ENCODE data around the gene ELAPOR1. TPM values are rescaled to one million over a fixed set of nuclear protein-coding genes. Genes with fewer than 3 reads are reported as not detected.

Gene ELAPOR1
- total and polyA plus RNA-seq, 2 experiments from 2014 or later, result 1.8 to 3.0 TPM

GRCh38 chr1:109083923-109084322 is 30.0 kb upstream of the ELAPOR1 start:
- Histone ChIP-seq H3K4me3 (no peak overlapping the region), H3K4me1 (ENCODE audit: insufficient read depth) (no peaks in the 10 kb centered on the region), H3K36me3 (replicated peaks; ENCODE audit: insufficient read depth, low read depth) (no peaks in the 10 kb centered on the region), H2AFZ (no peak overlapping the region), H4K20me1 (ENCODE audit: insufficient read depth, poor library complexity, severe bottlenecking) (no peaks in the 10 kb centered on the region), H3K79me2 (no peaks in the 10 kb centered on the region), H3K9me2 (replicated peaks; ENCODE audit: insufficient read depth) (no peaks in the 10 kb centered on the region), H3K27me3 (no peaks in the 10 kb centered on the region), H3K27ac (no peak overlapping the region), H3K4me2 (no peak overlapping the region), H3K9me3 (ENCODE audit: low read depth) (no peaks in the 10 kb centered on the region)
- WGBS (ENCODE audit: low lambda C conversion rate, missing lambda C conversion rate), result 66% methylated on average over 1 of the region's 1 CpG
- no peak for DNase-seq (ENCODE audit: low spot score)
- TF ChIP-seq CTCF (IDR thresholded peaks at IDR 0.05; ENCODE audit: poor library complexity) (no peak), EZH2phosphoT487 (IDR thresholded peaks at IDR 0.05; ENCODE audit: low read depth, severe bottlenecking, unreplicated experiment) (no peak), EZH2 (IDR thresholded peaks at IDR 0.05; ENCODE audit: borderline replicate concordance) (no peak)

GRCh38 chr1:109084563-109085517 is 29.1 kb upstream of the ELAPOR1 start:
- H3K4me1 ChIP-seq (ENCODE audit: insufficient read depth), result no peaks in the 10 kb centered on the region
- H3K36me3 ChIP-seq (replicated peaks; ENCODE audit: insufficient read depth, low read depth), result no peaks in the 10 kb centered on the region
- H3K27me3 ChIP-seq, result no peaks in the 10 kb centered on the region
- no peak for DNase-seq (ENCODE audit: low spot score)
- no peaks in the 10 kb centered on the region for H3K9me3 ChIP-seq (ENCODE audit: low read depth)
- no peak for TF ChIP-seq EZH2phosphoT487 (IDR thresholded peaks at IDR 0.05; ENCODE audit: low read depth, severe bottlenecking, unreplicated experiment)
- TF ChIP-seq EZH2 (IDR thresholded peaks at IDR 0.05; ENCODE audit: borderline replicate concordance), result no peak
- no peak for TF ChIP-seq CTCF (IDR thresholded peaks at IDR 0.05; ENCODE audit: poor library complexity)
- H4K20me1 ChIP-seq (ENCODE audit: insufficient read depth, poor library complexity, severe bottlenecking), result no peaks in the 10 kb centered on the region
- H2AFZ ChIP-seq, result no peak overlapping the region
- 83% methylated on average over 13 of the region's 13 CpGs for WGBS (ENCODE audit: low lambda C conversion rate, missing lambda C conversion rate)
- H3K4me2 ChIP-seq, result no peak overlapping the region
- H3K79me2 ChIP-seq, result peaks cover 4% of the 10 kb centered on the region
- no peak overlapping the region for H3K27ac ChIP-seq
- no peaks in the 10 kb centered on the region for H3K9me2 ChIP-seq (replicated peaks; ENCODE audit: insufficient read depth)
- H3K4me3 ChIP-seq, result no peak overlapping the region

GRCh38 chr1:109089242-109090015 is 24.5 kb upstream of the ELAPOR1 start:
- no peaks in the 10 kb centered on the region for H4K20me1 ChIP-seq (ENCODE audit: insufficient read depth, poor library complexity, severe bottlenecking)
- TF ChIP-seq EZH2phosphoT487 (IDR thresholded peaks at IDR 0.05; ENCODE audit: low read depth, severe bottlenecking, unreplicated experiment), result no peak
- peak; percentile 33 for TF ChIP-seq CTCF (IDR thresholded peaks at IDR 0.05; ENCODE audit: poor library complexity)
- peak; percentile 53 for DNase-seq (ENCODE audit: low spot score)
- H3K4me2 ChIP-seq, result peak overlapping the region; percentile 90
- H3K36me3 ChIP-seq (replicated peaks; ENCODE audit: insufficient read depth, low read depth), result no peaks in the 10 kb centered on the region
- no peak overlapping the region for H3K27ac ChIP-seq
- no peak overlapping the region for H2AFZ ChIP-seq
- WGBS (ENCODE audit: low lambda C conversion rate, missing lambda C conversion rate), result 87% methylated on average over 31 of the region's 31 CpGs
- no peaks in the 10 kb centered on the region for H3K27me3 ChIP-seq
- H3K9me2 ChIP-seq (replicated peaks; ENCODE audit: insufficient read depth), result no peaks in the 10 kb centered on the region
- H3K4me1 ChIP-seq (ENCODE audit: insufficient read depth), result peaks cover 14% of the 10 kb centered on the region
- H3K79me2 ChIP-seq, result peaks cover 41% of the 10 kb centered on the region
- H3K9me3 ChIP-seq (ENCODE audit: low read depth), result no peaks in the 10 kb centered on the region
- H3K4me3 ChIP-seq, result no peak overlapping the region
